A549 (cell line): Measurements from ENCODE around the gene ARL8B. TPM values are rescaled to one million over a fixed set of nuclear protein-coding genes. Genes with fewer than 3 reads are reported as not detected.
"Not testable (repeated sequence)": the region's sequence is repeated elsewhere in the genome, so short reads cannot be mapped to it uniquely, and the experiment has no call there.

Experiments used
- ATAC-seq, 2 experiments: fragments of 200-7000 bp in 1 of 2; fragments of >200 bp in 1 of 2; cut with Nextera tagmentation in 1 of 2; cut with Tn5 transposase in 1 of 2; 3 replicates each; pipeline versions ENCODE4 v1.8.0 to v1.9.1; 2018 to 2020; ENCODE audit warnings: mild to moderate bottlenecking in 1 of 2, moderate library complexity in 1 of 2
- CTCF ChIA-PET: fragments of 300-600 bp; sonication (Branson Sonifier 250); formaldehyde crosslinking; extraction: SDS; loops from one replicate; lab custom pipeline; 2021; ENCODE audit warnings: antibody characterized with exemption, inconsistent platforms; lab: Yijun Ruan, JAX
- POLR2A ChIA-PET: fragments of 350-600 bp; formaldehyde crosslinking; extraction: SDS; loops from one replicate; lab custom pipeline; 2021; ENCODE audit warnings: antibody characterized with exemption, inconsistent platforms; lab: Yijun Ruan, JAX
- DNase-seq, 2 experiments: peaks; one replicate each; pipeline versions ENCODE4 v3.0.0 to v3.0.0-alpha.2; 2011 to 2016; ENCODE audit warnings: low read depth in 1 of 2, low spot score in 1 of 2
- FAIRE-seq: peaks from 2 replicates; lab custom pipeline; 2011; peaks lifted over from hg19 to GRCh38; lab: Jason Lieb, UNC
- H3K27ac ChIP-seq, 2 experiments: fragments of >200 bp; sonication (Bioruptor Twin); formaldehyde crosslinking; 3 replicates each; pipeline ENCODE4 v1.5.1; 2016 to 2017
- H3K4me1 ChIP-seq: fragments of >200 bp; sonication (Bioruptor Twin); formaldehyde crosslinking; 3 replicates; pipeline ENCODE4 v1.6.1; 2016
- H3K4me2 ChIP-seq: fragments of >200 bp; sonication (Bioruptor Twin); formaldehyde crosslinking; 3 replicates; pipeline ENCODE4 v1.6.1; 2016
- H3K4me3 ChIP-seq: fragments of >200 bp; sonication (Bioruptor Twin); formaldehyde crosslinking; 3 replicates; pipeline ENCODE4 v1.5.1; 2016
- H3K9me3 ChIP-seq: fragments of >200 bp; sonication (Bioruptor Twin); formaldehyde crosslinking; 3 replicates; pipeline ENCODE4 v1.6.1; 2016
- ATOH8 ChIP-seq: fragments of 250-450 bp; sonication (Bioruptor Pico); IDR thresholded peaks from 2 replicates; pipeline ENCODE4 v1.5.0; 2020; ENCODE audit warnings: low read depth, mild to moderate bottlenecking, moderate library complexity
- E2F6 ChIP-seq: IDR thresholded peaks from 2 replicates; pipeline ENCODE4 v1.6.1; 2012; ENCODE audit warnings: low read depth, borderline replicate concordance
- ESRRA ChIP-seq: fragments of 150-350 bp; IDR thresholded peaks from 2 replicates; pipeline ENCODE4 v1.6.1; 2014; ENCODE audit warnings: mild to moderate bottlenecking, low read length, borderline replicate concordance
- GATA3 ChIP-seq: IDR thresholded peaks from 2 replicates; pipeline ENCODE4 v1.6.1; 2012; ENCODE audit warnings: borderline replicate concordance
- HMGXB4 ChIP-seq: fragments of 250-450 bp; sonication (Bioruptor Pico); IDR thresholded peaks from 2 replicates; pipeline ENCODE4 v1.5.0; 2021; ENCODE audit warnings: mild to moderate bottlenecking, moderate library complexity, borderline replicate concordance
- HOXA7 ChIP-seq: fragments of 250-450 bp; sonication (Bioruptor Pico); IDR thresholded peaks from 2 replicates; pipeline ENCODE4 v1.5.0; 2020; ENCODE audit warnings: mild to moderate bottlenecking, moderate library complexity
- MAFK ChIP-seq: fragments of 450-650 bp; IDR thresholded peaks from 2 replicates; pipeline ENCODE4 v1.6.1; 2014; ENCODE audit not compliant: partially characterized antibody
- MAX ChIP-seq: IDR thresholded peaks from 2 replicates; pipeline ENCODE4 v1.6.1; 2012
- MAZ ChIP-seq: fragments of 150-350 bp; IDR thresholded peaks from 2 replicates; pipeline ENCODE4 v1.6.1; 2014; ENCODE audit warnings: antibody characterized with exemption, low read depth, low read length, borderline replicate concordance
- RFX5 ChIP-seq: fragments of 450-650 bp; IDR thresholded peaks from 2 replicates; pipeline ENCODE4 v1.7.1; 2014; ENCODE audit warnings: antibody characterized with exemption, mild to moderate bottlenecking, moderate library complexity
- RNF2 ChIP-seq: fragments of 200-600 bp; sonication (generic); IDR thresholded peaks from 2 replicates; pipeline ENCODE4 v1.6.1; 2016; ENCODE audit warnings: low read depth, mild to moderate bottlenecking, antibody characterized with exemption, moderate library complexity, borderline replicate concordance
- ZFP36 ChIP-seq: fragments of 450-650 bp; IDR thresholded peaks from 2 replicates; pipeline ENCODE4 v1.6.1; 2014; ENCODE audit warnings: borderline replicate concordance; ENCODE audit not compliant: partially characterized antibody
- ZSCAN20 ChIP-seq: fragments of 250-450 bp; sonication (Bioruptor Pico); IDR thresholded peaks from 2 replicates; pipeline ENCODE4 v1.8.0; 2022; ENCODE audit warnings: mild to moderate bottlenecking, moderate library complexity
- WGBS: methylation state at CpG from one replicate; pipeline ENCODE4 v1.1.6; 2017; ENCODE audit errors: missing lambda C conversion rate; 5-methylcytosine and 5-hydroxymethylcytosine counted together
- polyA plus RNA-seq, 4 experiments: library from polyadenylated mRNA; depleted of rRNA in 3 of 4; stranded (reverse); fragments of >200 nt; fragmentation: RNase III in 1 of 4; extraction: RNeasy Plus Mini Kit Qiagen cat#74134 plus additional on column Dnase treatment in 1 of 4; gene quantifications; 2 replicates in 3 of 4; 3 replicates in 1 of 4; pipeline ENCODE4 v1.2.3, GENCODE V29; 2011 to 2017

Gene ARL8B
- polyA plus RNA-seq, 2 of the 4 experiments (the other 2 are of a cell fraction), result 51.2 to 51.7 TPM

GRCh38 chr3:5181469-5182141 lies 59.5 kb downstream of the ARL8B start:
- no peak for FAIRE-seq
- Histone ChIP-seq H3K4me1 (0 out of 3 replicates have a peak, but pooled peaks cover 6% of the 10 kb centered on the region), H3K9me3 (no peaks in the 10 kb centered on the region), H3K27ac (no peak overlapping the region)
- 100% methylated on average over 2 of the region's 2 CpGs for WGBS
- no peak for DNase-seq
- POLR2A ChIA-PET, result interaction anchor here (1.5 kb wide), 1 partner anchor 9 kb away, joined by 3 read pairs; no protein-coding TSS in a partner anchor
- TF ChIP-seq GATA3, result no peak
- TF ChIP-seq HOXA7 (CRISPR knock-in tag), result no peak
- TF ChIP-seq E2F6, result no peak
- TF ChIP-seq RNF2, result no peak
- no peak for TF ChIP-seq MAX
- TF ChIP-seq HMGXB4 (CRISPR knock-in tag), result no peak
- no peak for TF ChIP-seq ZSCAN20 (CRISPR knock-in tag)
- TF ChIP-seq, all 56 proteins: peak for 0
- Histone ChIP-seq H3K4me3 (no peak overlapping the region), H3K4me2 (no peak overlapping the region)
- ATAC-seq, result no peak
- CTCF ChIA-PET, result no interaction called here

- H3K4me3 ChIP-seq, H3K4me2 ChIP-seq, H3K4me1 ChIP-seq, H3K27ac ChIP-seq, POLR2A ChIA-PET, ATAC-seq, DNase-seq, FAIRE-seq, CTCF ChIA-PET, H3K9me3 ChIP-seq: not testable (repeated sequence)
- WGBS, result 92% methylated on average over 12 of the region's 12 CpGs
These were observed 61.6 kb downstream of the ARL8B start for GRCh38 chr3:5183714-5184113.

- CTCF ChIA-PET, result interaction anchor here (0.6 kb wide), 1 partner anchor 529 kb away, joined by 3 read pairs; no protein-coding TSS in a partner anchor
These were observed 62.4 kb downstream of the ARL8B start for GRCh38 chr3:5184499-5184898.

GRCh38 chr3:5185093-5185673 lies 63.1 kb downstream of the ARL8B start:
- CTCF ChIA-PET, result interaction anchor here (0.9 to 1.6 kb wide), 3 partner anchors 12 to 126 kb away, joined by 3 to 4 read pairs (median 3); no protein-coding TSS in a partner anchor
- Histone ChIP-seq H3K4me2 (no peak overlapping the region), H3K4me1 (peaks cover 18% of the 10 kb centered on the region; the same call in 2 of the 3 replicates), H3K9me3 (no peaks in the 10 kb centered on the region), H3K4me3 (no peak overlapping the region), H3K27ac (no peak overlapping the region)
- FAIRE-seq, result no peak
- no peak for ATAC-seq
- DNase-seq, result no peak
- 83% methylated on average over 5 of the region's 5 CpGs for WGBS
- TF ChIP-seq ATOH8, result no peak
- TF ChIP-seq, all 56 proteins: peak for 0
- POLR2A ChIA-PET, result no interaction called here

More at GRCh38 chr3:5184499-5184898, 62.4 kb downstream of the ARL8B start:
- Histone ChIP-seq H3K4me2 (no peak overlapping the region), H3K27ac (no peak overlapping the region), H3K4me1 (peaks cover 11% of the 10 kb centered on the region; the same call in 2 of the 3 replicates), H3K4me3 (no peak overlapping the region)
- POLR2A ChIA-PET, result no interaction called here
- 90% methylated on average over 6 of the region's 6 CpGs for WGBS
- FAIRE-seq (no peak), ATAC-seq (no peak), DNase-seq (no peak)
- no peak for TF ChIP-seq ESRRA
- TF ChIP-seq RNF2, result no peak
- no peak for TF ChIP-seq MAZ
- TF ChIP-seq RFX5, result no peak
- TF ChIP-seq ATOH8, result no peak
- no peak for TF ChIP-seq MAFK
- no peak for TF ChIP-seq ZFP36
- TF ChIP-seq, all 56 proteins: peak for 0
- H3K9me3 ChIP-seq, result no peaks in the 10 kb centered on the region
